ENCODE measurements around the gene NR2F6. TPM values are rescaled to one million over a fixed set of nuclear protein-coding genes. Genes with fewer than 3 reads are reported as not detected.

The NR2F6 gene
- total RNA-seq, 2 donors from 2014 or later = 4.7 to 6.4 TPM

DNA sequence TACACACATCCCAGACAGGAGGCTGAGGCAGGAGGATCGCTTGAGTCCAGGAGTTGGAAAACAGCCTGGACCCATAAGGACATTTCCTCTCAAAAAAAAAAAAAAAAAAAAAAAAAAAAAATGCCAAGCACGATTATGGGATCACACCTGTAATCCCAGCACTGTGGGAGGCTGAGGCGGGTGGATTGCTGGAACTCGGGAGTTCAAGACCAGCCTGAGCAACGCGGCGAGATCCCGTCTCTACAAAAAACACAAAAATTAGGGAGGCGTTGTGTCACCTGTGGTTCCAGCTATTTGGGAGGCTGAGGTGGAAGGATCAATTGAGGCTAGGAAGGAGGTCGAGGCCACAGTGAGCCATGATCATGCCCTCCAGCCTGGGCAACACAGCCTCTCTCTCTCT is 20.7 kb downstream of the NR2F6 start:
- no peak for ATAC-seq (replicated peaks in 1 of 2)
- Mint-ChIP-seq H3K9me3 (no peaks in the 10 kb centered on the region), H3K27me3 (ENCODE audit: low read depth) (no peaks in the 10 kb centered on the region), H3K27ac (no peak overlapping the region), H3K4me1 (ENCODE audit: low read depth) (peaks cover 21% of the 10 kb centered on the region), H3K4me3 (peak overlapping the region; percentile 39 to 75), H3K36me3 (ENCODE audit: insufficient read depth in 2 of 2) (no peaks in the 10 kb centered on the region)
- no peak for DNase-seq

- Mint-ChIP-seq H3K27ac (no peak overlapping the region), H3K27me3 (ENCODE audit: low read depth) (no peaks in the 10 kb centered on the region), H3K36me3 (ENCODE audit: insufficient read depth in 2 of 2) (peaks cover 2 to 12% of the 10 kb centered on the region in 2 donors), H3K4me3 (no peak overlapping the region), H3K9me3 (no peaks in the 10 kb centered on the region), H3K4me1 (ENCODE audit: low read depth) (peaks cover 23% of the 10 kb centered on the region)
- ATAC-seq (replicated peaks in 1 of 2) (peak in 1 of 2 donors; percentile 8), DNase-seq (no peak)
These were observed 25.4 kb downstream of the NR2F6 start for GRCh38 chr19:17220207-17220758.

- Mint-ChIP-seq H3K4me3 (no peak overlapping the region), H3K36me3 (ENCODE audit: insufficient read depth in 2 of 2) (peaks cover 2 to 12% of the 10 kb centered on the region in 2 donors), H3K9me3 (no peaks in the 10 kb centered on the region), H3K27ac (no peak overlapping the region), H3K4me1 (ENCODE audit: low read depth) (peaks cover 27% of the 10 kb centered on the region), H3K27me3 (ENCODE audit: low read depth) (no peaks in the 10 kb centered on the region)
- DNase-seq (no peak), ATAC-seq (replicated peaks in 1 of 2) (no peak)
These were observed 26.4 kb downstream of the NR2F6 start for GRCh38 chr19:17219286-17219685.

GRCh38 chr19:17216058-17216670 is 29.6 kb downstream of the NR2F6 start:
- no peak for ATAC-seq (replicated peaks in 1 of 2)
- Mint-ChIP-seq H3K4me3 (peak overlapping the region; percentile 85 to 87), H3K4me1 (ENCODE audit: low read depth) (peaks cover 30% of the 10 kb centered on the region), H3K27ac (no peak overlapping the region), H3K9me3 (no peaks in the 10 kb centered on the region), H3K36me3 (ENCODE audit: insufficient read depth in 2 of 2) (peaks cover 2 to 12% of the 10 kb centered on the region in 2 donors), H3K27me3 (ENCODE audit: low read depth) (no peaks in the 10 kb centered on the region)
- no peak for DNase-seq

DNA sequence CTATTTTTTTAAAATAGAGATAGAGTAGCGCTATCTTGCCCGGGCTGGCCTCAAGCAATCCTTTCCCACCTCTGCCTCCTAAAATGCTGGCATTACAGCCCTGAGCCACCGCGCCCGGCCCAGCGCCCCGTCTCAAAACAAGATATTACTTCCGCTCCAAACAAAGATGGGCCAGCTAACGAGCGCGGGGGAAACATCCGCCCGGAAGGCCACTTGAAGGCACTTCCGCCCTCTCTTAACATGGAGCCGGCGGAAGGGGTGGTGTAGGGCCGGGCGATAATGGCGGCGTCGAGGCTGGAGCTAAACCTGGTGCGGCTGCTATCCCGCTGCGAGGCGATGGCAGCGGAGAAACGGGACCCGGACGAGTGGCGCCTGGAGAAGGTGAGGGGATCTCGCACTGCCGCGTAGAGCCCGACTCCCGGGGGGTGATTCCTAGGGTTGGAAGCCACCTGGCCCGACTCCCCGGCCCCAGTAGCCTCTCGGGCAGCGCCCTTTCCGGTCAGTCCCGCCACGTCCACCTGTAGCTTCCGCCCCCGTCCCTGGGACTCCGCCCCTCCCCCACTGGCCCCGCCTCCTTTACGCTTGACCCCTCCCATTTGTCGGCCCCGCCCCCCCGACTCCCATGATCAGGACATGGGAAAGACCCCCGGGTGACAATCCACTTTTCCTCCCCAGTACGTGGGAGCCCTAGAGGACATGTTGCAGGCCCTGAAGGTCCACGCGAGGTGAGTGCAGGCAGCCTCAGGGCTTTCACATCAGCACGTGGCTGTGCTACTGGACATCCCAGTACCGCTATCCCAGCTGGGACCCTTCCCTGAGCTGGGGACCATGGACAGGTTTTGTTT is 30.4 kb downstream of the NR2F6 start, which contains the start of gene USE1:
Gene USE1 (plus strand): TSS at position 231 of the 845 bp plus-strand sequence. CDS start 49 bp downstream, at position 280.
- peaks cover 2 to 12% of the 10 kb centered on the region in 2 donors for H3K36me3 Mint-ChIP-seq (ENCODE audit: insufficient read depth in 2 of 2)
- peak; percentile 96 to 98 for ATAC-seq (replicated peaks in 1 of 2)
- H3K4me3 Mint-ChIP-seq = peak within 1 kb of the TSS; percentile 85 to 87
- peak; percentile 89 to 91 for DNase-seq
- H3K4me1 Mint-ChIP-seq (ENCODE audit: low read depth) = peaks cover 30% of the 10 kb centered on the region
- H3K27ac Mint-ChIP-seq = peak within 1 kb of the TSS; percentile 93
- no peaks in the 10 kb centered on the region for H3K27me3 Mint-ChIP-seq (ENCODE audit: low read depth)
- no peaks in the 10 kb centered on the region for H3K9me3 Mint-ChIP-seq

DNA sequence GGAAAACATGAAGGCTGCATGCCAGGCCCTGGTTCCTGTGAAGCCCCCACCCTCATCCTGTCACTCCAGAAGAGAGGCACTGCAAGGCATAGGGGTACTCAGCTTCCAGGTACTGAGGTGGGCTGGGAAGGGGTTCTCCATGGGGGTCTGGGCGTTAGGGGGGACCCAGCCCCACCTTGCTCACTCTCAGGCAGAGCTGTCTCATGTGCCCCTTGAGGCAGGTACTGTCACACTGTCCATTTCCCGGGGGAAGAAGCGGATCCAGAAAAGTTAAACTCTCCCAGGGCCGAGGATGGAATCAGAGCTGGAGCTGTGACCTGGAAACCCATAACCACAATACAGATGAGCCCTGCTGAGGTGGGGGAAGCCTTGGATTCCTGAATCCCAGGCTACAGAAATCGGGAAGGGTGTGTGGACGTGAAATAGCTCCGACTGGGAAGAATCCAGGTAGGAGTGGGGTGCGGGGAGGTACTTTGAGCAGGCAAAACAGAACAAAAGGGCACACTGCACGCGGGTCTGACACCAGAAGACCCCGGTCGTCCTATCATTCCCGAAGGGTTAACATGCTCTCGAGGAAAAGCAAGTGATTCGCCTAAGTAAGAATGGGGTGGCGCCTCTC is 31.1 kb downstream of the NR2F6 start:
- peaks cover 2 to 15% of the 10 kb centered on the region in 2 donors for H3K36me3 Mint-ChIP-seq (ENCODE audit: insufficient read depth in 2 of 2)

DNA sequence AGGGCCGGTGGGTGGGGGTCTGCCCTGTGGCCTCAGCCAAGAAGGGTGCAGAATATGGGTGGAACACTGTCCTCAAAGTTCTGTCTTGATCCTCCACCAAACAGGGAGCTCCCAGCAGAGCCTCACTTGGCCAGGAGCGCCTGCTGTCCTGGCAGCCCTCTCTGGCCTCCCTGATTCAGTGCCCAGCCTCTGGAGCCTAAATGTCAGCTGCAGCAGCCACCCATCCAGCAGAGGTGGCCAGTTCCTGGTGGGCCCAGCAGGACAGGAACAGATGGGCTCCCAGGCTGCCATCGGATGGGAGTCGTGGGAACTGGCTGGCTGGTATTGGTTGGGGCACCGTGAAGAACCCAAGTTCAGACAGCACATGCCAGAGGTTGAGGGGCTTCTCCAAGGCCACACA is 32.4 kb downstream of the NR2F6 start:
- DNase-seq = no peak
- no peaks in the 10 kb centered on the region for H3K27me3 Mint-ChIP-seq (ENCODE audit: low read depth)
- no peak overlapping the region for H3K4me3 Mint-ChIP-seq
- no peaks in the 10 kb centered on the region for H3K9me3 Mint-ChIP-seq
- H3K4me1 Mint-ChIP-seq (ENCODE audit: low read depth) = peaks cover 27% of the 10 kb centered on the region
- H3K27ac Mint-ChIP-seq = no peak overlapping the region
- H3K36me3 Mint-ChIP-seq (ENCODE audit: insufficient read depth in 2 of 2) = peaks cover 0 to 15% of the 10 kb centered on the region in 2 donors
- ATAC-seq (replicated peaks in 1 of 2) = no peak

More for the DNA sequence above, 31.1 kb downstream of the NR2F6 start:
- Mint-ChIP-seq H3K4me3 (peak overlapping the region; percentile 85 to 87), H3K27ac (peak overlapping the region; percentile 93), H3K4me1 (ENCODE audit: low read depth) (peaks cover 26% of the 10 kb centered on the region), H3K9me3 (no peaks in the 10 kb centered on the region), H3K27me3 (ENCODE audit: low read depth) (no peaks in the 10 kb centered on the region)
- ATAC-seq (replicated peaks in 1 of 2) (no peak), DNase-seq (no peak)

GRCh38 chr19:17211547-17212446 is 33.9 kb downstream of the NR2F6 start:
- H3K27me3 Mint-ChIP-seq (ENCODE audit: low read depth) = no peaks in the 10 kb centered on the region
- peaks cover 27% of the 10 kb centered on the region for H3K4me1 Mint-ChIP-seq (ENCODE audit: low read depth)
- peaks cover 0 to 13% of the 10 kb centered on the region in 2 donors for H3K36me3 Mint-ChIP-seq (ENCODE audit: insufficient read depth in 2 of 2)
- ATAC-seq (replicated peaks in 1 of 2) (no peak), DNase-seq (no peak)
- no peaks in the 10 kb centered on the region for H3K9me3 Mint-ChIP-seq
- no peak overlapping the region for H3K27ac Mint-ChIP-seq
- H3K4me3 Mint-ChIP-seq = no peak overlapping the region

GRCh38 chr19:17210296-17210695 is 35.4 kb downstream of the NR2F6 start:
- no peak overlapping the region for H3K27ac Mint-ChIP-seq

GRCh38 chr19:17209126-17210036 is 36.3 kb downstream of the NR2F6 start:
- no peaks in the 10 kb centered on the region for H3K27me3 Mint-ChIP-seq (ENCODE audit: low read depth)
- peaks cover 0 to 12% of the 10 kb centered on the region in 2 donors for H3K36me3 Mint-ChIP-seq (ENCODE audit: insufficient read depth in 2 of 2)
- H3K9me3 Mint-ChIP-seq = no peaks in the 10 kb centered on the region
- peak; percentile 53 to 54 for ATAC-seq (replicated peaks in 1 of 2)
- peak; percentile 54 to 60 for DNase-seq
- H3K27ac Mint-ChIP-seq = peak overlapping the region; percentile 12
- H3K4me3 Mint-ChIP-seq = no peak overlapping the region
- H3K4me1 Mint-ChIP-seq (ENCODE audit: low read depth) = peaks cover 12% of the 10 kb centered on the region

More at GRCh38 chr19:17210296-17210695, 35.4 kb downstream of the NR2F6 start:
- Mint-ChIP-seq H3K9me3 (no peaks in the 10 kb centered on the region), H3K36me3 (ENCODE audit: insufficient read depth in 2 of 2) (peaks cover 0 to 11% of the 10 kb centered on the region in 2 donors), H3K4me3 (no peak overlapping the region), H3K4me1 (ENCODE audit: low read depth) (peaks cover 19% of the 10 kb centered on the region), H3K27me3 (ENCODE audit: low read depth) (no peaks in the 10 kb centered on the region)
- DNase-seq = no peak
- no peak for ATAC-seq (replicated peaks in 1 of 2)

DNA sequence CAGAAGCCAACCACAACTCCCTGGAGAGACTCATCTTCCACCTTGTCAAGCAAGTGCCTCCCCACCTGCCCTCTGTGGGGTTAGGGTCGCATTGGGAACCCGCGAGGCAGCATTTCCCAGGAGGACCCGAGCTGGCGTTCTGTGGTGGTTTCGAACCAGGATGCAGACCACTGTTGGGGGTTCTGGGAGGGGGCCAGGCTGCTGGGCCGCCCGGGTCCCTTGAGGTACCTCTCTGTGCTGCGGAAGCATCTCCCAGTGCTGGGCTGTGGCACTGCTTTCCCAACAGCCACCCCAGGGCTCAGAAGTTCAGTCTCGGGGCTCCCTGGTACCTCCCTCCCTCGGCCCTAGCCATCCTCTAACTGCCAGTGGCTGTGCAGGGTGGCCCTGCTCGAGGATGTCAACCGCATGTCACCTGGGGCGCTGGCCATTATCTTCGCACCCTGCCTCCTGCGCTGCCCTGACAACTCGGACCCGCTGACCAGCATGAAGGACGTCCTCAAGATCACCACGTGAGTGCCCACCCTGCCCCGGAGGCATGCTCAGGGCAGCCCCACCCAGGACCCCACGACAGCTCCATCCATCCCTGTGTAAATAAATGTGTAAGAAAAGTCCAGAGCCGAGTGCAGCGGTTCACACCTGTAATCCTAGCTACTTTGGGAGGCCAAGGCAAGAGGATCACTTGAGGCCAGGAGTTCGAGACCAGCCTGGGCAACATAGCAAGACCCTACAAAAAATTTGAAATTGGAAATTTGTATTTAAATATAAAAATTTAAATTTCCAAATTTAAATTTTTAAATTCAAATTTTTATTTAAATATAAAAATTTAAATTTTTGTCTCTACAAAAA is 38.8 kb downstream of the NR2F6 start:
- no peaks in the 10 kb centered on the region for H3K27me3 Mint-ChIP-seq (ENCODE audit: low read depth)
- no peak overlapping the region for H3K27ac Mint-ChIP-seq
- H3K4me3 Mint-ChIP-seq = no peak overlapping the region

More for the DNA sequence above, 38.8 kb downstream of the NR2F6 start:
- no peak for ATAC-seq (replicated peaks in 1 of 2)
- H3K4me1 Mint-ChIP-seq (ENCODE audit: low read depth) = peaks cover 8% of the 10 kb centered on the region
- H3K9me3 Mint-ChIP-seq = no peaks in the 10 kb centered on the region
- no peak for DNase-seq
- H3K36me3 Mint-ChIP-seq (ENCODE audit: insufficient read depth in 2 of 2) = peaks cover 5 to 16% of the 10 kb centered on the region in 2 donors
